Subcutaneous adipose tissue (tissue), 4 donors: ENCODE measurements around the gene CDK16. TPM values are rescaled to one million over a fixed set of nuclear protein-coding genes. Genes with fewer than 3 reads are reported as not detected.

Experiments
- total RNA-seq, 4 donors: library from RNA; depleted of rRNA; stranded (reverse); fragments of >200 nt; gene quantifications; one replicate each; pipeline ENCODE4 v1.1.0, GENCODE V29; 2016
- TF ChIP-seq, protein P1 (sequence below): fragments of 450-650 bp; IDR thresholded peaks from one replicate; pipeline ENCODE4 v1.5.1; 2016; ENCODE audit warnings: low read depth, mild to moderate bottlenecking, control low read depth, antibody characterized with exemption, moderate library complexity

CDK16 gene
- total RNA-seq, 4 donors from 2014 or later, result 57.0 to 176 (median 62.6) TPM

DNA sequence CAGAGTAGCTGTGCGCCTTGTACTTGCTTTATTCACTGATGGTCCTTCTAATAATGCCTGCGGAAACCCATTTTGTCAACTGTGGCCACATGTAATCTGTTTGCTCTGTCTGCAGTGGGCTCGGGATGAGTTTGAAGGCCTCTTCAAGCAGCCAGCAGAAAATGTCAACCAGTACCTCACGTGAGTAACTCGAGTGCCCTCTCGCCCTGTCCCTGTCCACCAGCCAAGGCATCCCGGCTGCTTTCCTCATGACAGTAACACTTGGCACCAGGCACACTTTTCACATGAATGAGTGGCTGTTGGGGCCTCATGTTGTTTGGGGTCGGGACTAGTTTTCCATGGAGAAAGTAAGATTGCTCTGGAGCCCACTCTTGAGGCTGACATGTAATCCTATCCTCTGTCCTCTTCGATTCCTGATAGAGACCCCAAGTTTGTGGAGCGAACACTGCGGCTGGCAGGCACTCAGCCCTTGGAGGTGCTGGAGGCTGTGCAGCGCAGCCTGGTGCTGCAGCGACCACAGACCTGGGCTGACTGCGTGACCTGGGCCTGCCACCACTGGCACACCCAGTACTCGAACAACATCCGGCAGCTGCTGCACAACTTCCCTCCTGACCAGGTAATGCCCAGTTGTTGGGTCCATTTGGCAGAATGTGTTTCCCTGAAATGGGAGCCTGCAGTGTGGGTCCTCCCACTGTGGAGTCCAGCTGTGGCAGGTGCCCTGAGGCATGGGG lies 8.8 kb upstream of the CDK16 start:
- TF ChIP-seq, protein P1, sequence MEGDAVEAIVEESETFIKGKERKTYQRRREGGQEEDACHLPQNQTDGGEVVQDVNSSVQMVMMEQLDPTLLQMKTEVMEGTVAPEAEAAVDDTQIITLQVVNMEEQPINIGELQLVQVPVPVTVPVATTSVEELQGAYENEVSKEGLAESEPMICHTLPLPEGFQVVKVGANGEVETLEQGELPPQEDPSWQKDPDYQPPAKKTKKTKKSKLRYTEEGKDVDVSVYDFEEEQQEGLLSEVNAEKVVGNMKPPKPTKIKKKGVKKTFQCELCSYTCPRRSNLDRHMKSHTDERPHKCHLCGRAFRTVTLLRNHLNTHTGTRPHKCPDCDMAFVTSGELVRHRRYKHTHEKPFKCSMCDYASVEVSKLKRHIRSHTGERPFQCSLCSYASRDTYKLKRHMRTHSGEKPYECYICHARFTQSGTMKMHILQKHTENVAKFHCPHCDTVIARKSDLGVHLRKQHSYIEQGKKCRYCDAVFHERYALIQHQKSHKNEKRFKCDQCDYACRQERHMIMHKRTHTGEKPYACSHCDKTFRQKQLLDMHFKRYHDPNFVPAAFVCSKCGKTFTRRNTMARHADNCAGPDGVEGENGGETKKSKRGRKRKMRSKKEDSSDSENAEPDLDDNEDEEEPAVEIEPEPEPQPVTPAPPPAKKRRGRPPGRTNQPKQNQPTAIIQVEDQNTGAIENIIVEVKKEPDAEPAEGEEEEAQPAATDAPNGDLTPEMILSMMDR, result no peak

DNA sequence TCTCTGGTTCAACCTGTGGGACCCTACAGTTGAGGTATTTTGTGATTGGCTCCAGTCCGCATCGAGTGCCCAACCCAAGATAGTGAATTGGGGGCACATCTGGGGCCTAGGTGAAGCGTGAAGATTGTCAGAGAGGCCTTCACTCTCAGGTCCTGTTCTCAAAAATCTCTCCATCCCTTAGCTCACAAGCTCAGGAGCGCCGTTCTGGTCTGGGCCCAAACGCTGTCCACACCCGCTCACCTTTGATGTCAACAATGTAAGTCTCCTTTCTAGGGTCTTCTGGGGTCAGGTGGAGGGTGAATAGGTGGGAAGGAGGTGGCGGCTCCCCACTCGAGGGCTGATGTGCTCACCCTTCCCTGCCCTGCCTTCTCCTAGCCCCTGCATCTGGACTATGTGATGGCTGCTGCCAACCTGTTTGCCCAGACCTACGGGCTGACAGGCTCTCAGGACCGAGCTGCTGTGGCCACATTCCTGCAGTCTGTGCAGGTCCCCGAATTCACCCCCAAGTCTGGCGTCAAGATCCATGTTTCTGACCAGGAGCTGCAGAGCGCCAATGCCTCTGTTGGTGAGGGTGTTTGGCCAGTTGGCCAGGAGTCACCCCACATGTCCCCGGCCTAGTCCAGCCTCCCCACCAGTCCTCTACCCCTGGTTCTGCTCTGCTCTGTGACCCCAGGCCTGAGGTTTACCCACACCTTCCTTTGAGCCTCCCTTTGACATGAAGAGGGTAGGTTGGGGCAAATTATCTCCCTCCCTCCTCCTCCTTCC lies 7.6 kb upstream of the CDK16 start:
- TF ChIP-seq, protein P1, result no peak

- TF ChIP-seq, protein P1, result no peak
These were observed 5.8 kb upstream of the CDK16 start for GRCh38 chrX:47212381-47213293.

DNA sequence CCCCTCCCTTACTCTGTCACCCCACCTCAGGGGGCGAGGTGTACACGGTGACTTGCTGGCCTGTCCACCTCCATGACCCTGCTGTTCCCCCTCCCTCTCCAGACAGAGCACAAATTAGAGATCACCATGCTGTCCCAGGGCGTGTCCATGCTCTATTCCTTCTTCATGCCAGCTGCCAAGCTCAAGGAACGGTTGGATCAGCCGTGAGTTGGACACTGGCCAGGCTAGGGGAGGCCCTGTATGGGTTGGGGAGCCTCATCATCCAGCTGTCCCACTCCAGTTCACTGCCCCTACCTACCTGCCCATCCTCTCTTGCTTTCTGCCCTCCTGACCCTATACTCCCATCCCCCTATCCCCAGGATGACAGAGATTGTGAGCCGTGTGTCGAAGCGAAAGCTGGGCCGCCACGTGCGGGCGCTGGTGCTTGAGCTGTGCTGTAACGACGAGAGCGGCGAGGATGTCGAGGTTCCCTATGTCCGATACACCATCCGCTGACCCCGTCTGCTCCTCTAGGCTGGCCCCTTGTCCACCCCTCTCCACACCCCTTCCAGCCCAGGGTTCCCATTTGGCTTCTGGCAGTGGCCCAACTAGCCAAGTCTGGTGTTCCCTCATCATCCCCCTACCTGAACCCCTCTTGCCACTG lies 3.9 kb upstream of the CDK16 start:
- TF ChIP-seq, protein P1, result no peak

GRCh38 chrX:47215291-47215900 lies 3.1 kb upstream of the CDK16 start:
- TF ChIP-seq, protein P1, result no peak

- TF ChIP-seq, protein P1, result no peak
These were observed 2.0 kb upstream of the CDK16 start for GRCh38 chrX:47216393-47216925.
